PC-9 (cell line): ENCODE measurements around the gene PFKM.

Experiments used
- CTCF ChIP-seq: fragments of 200-600 bp; sonication (generic); conservative IDR thresholded peaks from 2 replicates; pipeline ENCODE4 v1.6.1; 2017; ENCODE audit warnings: mixed run types, antibody characterized with exemption, mild to moderate bottlenecking, moderate library complexity
- EZH2 ChIP-seq: fragments of 200-600 bp; sonication (generic); IDR thresholded peaks from 2 replicates; pipeline ENCODE4 v1.8.0; 2017; ENCODE audit warnings: antibody characterized with exemption, low read depth

GRCh38 chr12:48163150-48163747 is 44.1 kb downstream of the PFKM start:
- TF ChIP-seq CTCF (no peak), EZH2 (no peak)
